ENCODE data around the gene CHN1. TPM values are rescaled to one million over a fixed set of nuclear protein-coding genes. Genes with fewer than 3 reads are reported as not detected.

CHN1 gene
- polyA plus RNA-seq, 1 of the 3 experiments (the other 2 are of a cell fraction), result 31.6 TPM

DNA sequence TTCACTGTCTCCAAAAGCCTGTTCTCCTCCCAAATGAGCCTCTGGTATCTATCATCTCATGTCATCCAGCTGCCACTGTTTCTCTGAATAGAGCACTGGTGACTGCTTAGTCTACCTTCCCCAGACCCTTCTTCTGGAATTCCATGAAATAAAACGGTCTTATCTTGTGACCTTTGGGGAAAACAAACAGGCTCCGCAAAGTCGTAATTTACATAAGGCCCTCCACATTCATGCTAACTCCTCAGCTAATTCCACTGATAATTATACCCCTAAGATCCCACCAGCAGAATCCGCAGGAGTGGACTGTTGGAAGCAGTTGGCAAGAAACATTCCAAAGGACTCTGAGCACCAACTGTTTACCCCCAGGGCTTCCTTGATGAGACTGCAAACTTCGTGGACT lies 33.9 kb upstream of the CHN1 start:
- H4K20me1 ChIP-seq (ENCODE audit: insufficient read depth), result no peaks in the 10 kb centered on the region
- TF ChIP-seq TEAD4 (IDR thresholded peaks at IDR 0.05; ENCODE audit: borderline replicate concordance, insufficient read depth) (no peak), ELF1 (IDR thresholded peaks at IDR 0.05) (no peak), MXI1 (IDR thresholded peaks at IDR 0.05; ENCODE audit: low read depth, low read length) (no peak), GATA2 (CRISPR knock-in tag; IDR thresholded peaks at IDR 0.05) (no peak), JUND (IDR thresholded peaks at IDR 0.05) (no peak), NFIC (IDR thresholded peaks at IDR 0.05; ENCODE audit: borderline replicate concordance) (no peak)
- TF ChIP-seq, protein P1, sequence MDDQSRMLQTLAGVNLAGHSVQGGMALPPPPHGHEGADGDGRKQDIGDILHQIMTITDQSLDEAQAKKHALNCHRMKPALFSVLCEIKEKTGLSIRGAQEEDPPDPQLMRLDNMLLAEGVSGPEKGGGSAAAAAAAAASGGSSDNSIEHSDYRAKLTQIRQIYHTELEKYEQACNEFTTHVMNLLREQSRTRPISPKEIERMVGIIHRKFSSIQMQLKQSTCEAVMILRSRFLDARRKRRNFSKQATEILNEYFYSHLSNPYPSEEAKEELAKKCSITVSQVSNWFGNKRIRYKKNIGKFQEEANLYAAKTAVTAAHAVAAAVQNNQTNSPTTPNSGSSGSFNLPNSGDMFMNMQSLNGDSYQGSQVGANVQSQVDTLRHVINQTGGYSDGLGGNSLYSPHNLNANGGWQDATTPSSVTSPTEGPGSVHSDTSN (IDR thresholded peaks at IDR 0.05), result no peak
- CTCF ChIA-PET, result interaction anchor here (0.8 to 2.0 kb wide), 5 partner anchors 8 to 1049 kb away, joined by 3 to 6 read pairs (median 3); no protein-coding TSS in a partner anchor

DNA sequence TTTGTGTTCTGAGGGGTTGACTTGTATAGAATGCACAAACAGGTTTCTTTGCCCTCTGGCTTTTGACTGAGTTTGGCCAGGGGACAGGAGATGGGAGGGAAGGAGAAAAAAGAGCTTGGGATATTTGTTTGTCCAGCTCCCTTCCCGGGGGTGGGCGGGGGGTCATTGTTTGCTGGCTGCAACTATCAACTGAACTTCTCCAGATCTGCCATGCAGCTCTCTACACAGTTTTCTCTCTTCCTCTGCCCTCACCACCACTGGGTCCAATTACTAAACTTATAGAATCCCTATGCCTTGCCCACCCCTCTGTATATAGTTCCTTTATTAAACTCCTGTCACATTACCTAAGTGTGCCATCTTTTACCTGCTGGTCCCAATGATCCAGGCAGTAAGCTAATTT lies 32.8 kb upstream of the CHN1 start:
- ChIA-PET POLR2A (interaction anchor here (0.6 kb wide), 1 partner anchor 360 kb away, joined by 5 read pairs; no protein-coding TSS in a partner anchor), CTCF (interaction anchor here (0.9 to 2.0 kb wide), 3 partner anchors 140 to 289 kb away, joined by 3 to 6 read pairs (median 3); no protein-coding TSS in a partner anchor)
- H4K20me1 ChIP-seq (ENCODE audit: insufficient read depth), result no peaks in the 10 kb centered on the region
- no peaks in the 10 kb centered on the region for H3K9me3 ChIP-seq
- no peak for DNase-seq
- no peaks in the 10 kb centered on the region for H3K27me3 ChIP-seq (ENCODE audit: insufficient read depth)
- no peak overlapping the region for H3K9ac ChIP-seq
- no peaks in the 10 kb centered on the region for H3K9me2 ChIP-seq
- H3K4me1 ChIP-seq (ENCODE audit: control insufficient read depth in 1 of 2, insufficient read depth in 2 of 2, low read depth in 1 of 2, low read length in 1 of 2), result no peaks in the 10 kb centered on the region
- no peaks in the 10 kb centered on the region for H3K36me3 ChIP-seq (replicated peaks in 1 of 2; ENCODE audit: control insufficient read depth in 1 of 2, insufficient read depth in 2 of 2, low read length in 1 of 2)
- no peak overlapping the region for H3K27ac ChIP-seq (ENCODE audit: low read depth in 2 of 2, low read length in 1 of 2)
- H3K4me3 ChIP-seq (ENCODE audit: low read depth in 2 of 2, low read length in 1 of 2), result no peak overlapping the region
- H2AFZ ChIP-seq (ENCODE audit: low read depth), result no peak overlapping the region
- no peaks in the 10 kb centered on the region for H3K79me2 ChIP-seq (ENCODE audit: insufficient read depth)
- 100% methylated on average over 2 of the region's 2 CpGs for WGBS (ENCODE audit: low lambda C conversion rate)
- TF ChIP-seq, protein P1 (IDR thresholded peaks at IDR 0.05), result no peak
- TF ChIP-seq RXRA (IDR thresholded peaks at IDR 0.05; ENCODE audit: borderline replicate concordance, low read depth), result no peak
- TF ChIP-seq, protein P2, sequence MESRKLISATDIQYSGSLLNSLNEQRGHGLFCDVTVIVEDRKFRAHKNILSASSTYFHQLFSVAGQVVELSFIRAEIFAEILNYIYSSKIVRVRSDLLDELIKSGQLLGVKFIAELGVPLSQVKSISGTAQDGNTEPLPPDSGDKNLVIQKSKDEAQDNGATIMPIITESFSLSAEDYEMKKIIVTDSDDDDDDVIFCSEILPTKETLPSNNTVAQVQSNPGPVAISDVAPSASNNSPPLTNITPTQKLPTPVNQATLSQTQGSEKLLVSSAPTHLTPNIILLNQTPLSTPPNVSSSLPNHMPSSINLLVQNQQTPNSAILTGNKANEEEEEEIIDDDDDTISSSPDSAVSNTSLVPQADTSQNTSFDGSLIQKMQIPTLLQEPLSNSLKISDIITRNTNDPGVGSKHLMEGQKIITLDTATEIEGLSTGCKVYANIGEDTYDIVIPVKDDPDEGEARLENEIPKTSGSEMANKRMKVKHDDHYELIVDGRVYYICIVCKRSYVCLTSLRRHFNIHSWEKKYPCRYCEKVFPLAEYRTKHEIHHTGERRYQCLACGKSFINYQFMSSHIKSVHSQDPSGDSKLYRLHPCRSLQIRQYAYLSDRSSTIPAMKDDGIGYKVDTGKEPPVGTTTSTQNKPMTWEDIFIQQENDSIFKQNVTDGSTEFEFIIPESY (IDR thresholded peaks at IDR 0.05; ENCODE audit: borderline replicate concordance, low read depth), result no peak
- TF ChIP-seq GATA2 (CRISPR knock-in tag; IDR thresholded peaks at IDR 0.05), result no peak
- TF ChIP-seq, protein P3, sequence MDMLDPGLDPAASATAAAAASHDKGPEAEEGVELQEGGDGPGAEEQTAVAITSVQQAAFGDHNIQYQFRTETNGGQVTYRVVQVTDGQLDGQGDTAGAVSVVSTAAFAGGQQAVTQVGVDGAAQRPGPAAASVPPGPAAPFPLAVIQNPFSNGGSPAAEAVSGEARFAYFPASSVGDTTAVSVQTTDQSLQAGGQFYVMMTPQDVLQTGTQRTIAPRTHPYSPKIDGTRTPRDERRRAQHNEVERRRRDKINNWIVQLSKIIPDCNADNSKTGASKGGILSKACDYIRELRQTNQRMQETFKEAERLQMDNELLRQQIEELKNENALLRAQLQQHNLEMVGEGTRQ (IDR thresholded peaks at IDR 0.05; ENCODE audit: borderline replicate concordance, low read depth, low read length), result no peak
- no peak for TF ChIP-seq RAD21 (IDR thresholded peaks at IDR 0.05; ENCODE audit: low read length)
- TF ChIP-seq CHD2 (IDR thresholded peaks at IDR 0.05; ENCODE audit: low read length, partially characterized antibody), result no peak
- TF ChIP-seq, protein P4, sequence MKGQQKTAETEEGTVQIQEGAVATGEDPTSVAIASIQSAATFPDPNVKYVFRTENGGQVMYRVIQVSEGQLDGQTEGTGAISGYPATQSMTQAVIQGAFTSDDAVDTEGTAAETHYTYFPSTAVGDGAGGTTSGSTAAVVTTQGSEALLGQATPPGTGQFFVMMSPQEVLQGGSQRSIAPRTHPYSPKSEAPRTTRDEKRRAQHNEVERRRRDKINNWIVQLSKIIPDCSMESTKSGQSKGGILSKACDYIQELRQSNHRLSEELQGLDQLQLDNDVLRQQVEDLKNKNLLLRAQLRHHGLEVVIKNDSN (IDR thresholded peaks at IDR 0.05; ENCODE audit: borderline replicate concordance, low read depth), result no peak
- no peak for TF ChIP-seq MXI1 (IDR thresholded peaks at IDR 0.05; ENCODE audit: low read depth, low read length)
- TF ChIP-seq RFX5 (IDR thresholded peaks at IDR 0.05; ENCODE audit: low read length), result no peak
- TF ChIP-seq GABPA (IDR thresholded peaks at IDR 0.05; ENCODE audit: low read depth), result no peak
- TF ChIP-seq TEAD4 (IDR thresholded peaks at IDR 0.05; ENCODE audit: borderline replicate concordance, insufficient read depth), result no peak
- no peak overlapping the region for H3K4me2 ChIP-seq
- H3F3A ChIP-seq (replicated peaks; ENCODE audit: insufficient read depth), result no peaks in the 10 kb centered on the region

More for the DNA sequence above, 33.9 kb upstream of the CHN1 start:
- Histone ChIP-seq H3F3A (replicated peaks; ENCODE audit: insufficient read depth) (no peaks in the 10 kb centered on the region), H3K4me1 (ENCODE audit: control insufficient read depth in 1 of 2, insufficient read depth in 2 of 2, low read depth in 1 of 2, low read length in 1 of 2) (no peaks in the 10 kb centered on the region), H3K79me2 (ENCODE audit: insufficient read depth) (no peaks in the 10 kb centered on the region), H3K4me2 (no peak overlapping the region), H3K27ac (ENCODE audit: low read depth in 2 of 2, low read length in 1 of 2) (no peak overlapping the region), H3K36me3 (replicated peaks in 1 of 2; ENCODE audit: control insufficient read depth in 1 of 2, insufficient read depth in 2 of 2, low read length in 1 of 2) (no peaks in the 10 kb centered on the region), H3K9ac (no peak overlapping the region), H3K4me3 (ENCODE audit: low read depth in 2 of 2, low read length in 1 of 2) (no peak overlapping the region), H2AFZ (ENCODE audit: low read depth) (no peak overlapping the region), H3K27me3 (ENCODE audit: insufficient read depth) (no peaks in the 10 kb centered on the region), H3K9me2 (no peaks in the 10 kb centered on the region), H3K9me3 (no peaks in the 10 kb centered on the region)
- DNase-seq, result no peak
- POLR2A ChIA-PET, result no interaction called here
- WGBS (ENCODE audit: low lambda C conversion rate), result 84% methylated on average over 5 of the region's 5 CpGs
